Fibroblast of skin of abdomen (primary cell): ENCODE results near the gene GPR55.

Experiments used
- DNase-seq: peaks from one replicate; pipeline ENCODE4 v3.0.0-alpha.2; 2013

The GPR55 gene

DNA sequence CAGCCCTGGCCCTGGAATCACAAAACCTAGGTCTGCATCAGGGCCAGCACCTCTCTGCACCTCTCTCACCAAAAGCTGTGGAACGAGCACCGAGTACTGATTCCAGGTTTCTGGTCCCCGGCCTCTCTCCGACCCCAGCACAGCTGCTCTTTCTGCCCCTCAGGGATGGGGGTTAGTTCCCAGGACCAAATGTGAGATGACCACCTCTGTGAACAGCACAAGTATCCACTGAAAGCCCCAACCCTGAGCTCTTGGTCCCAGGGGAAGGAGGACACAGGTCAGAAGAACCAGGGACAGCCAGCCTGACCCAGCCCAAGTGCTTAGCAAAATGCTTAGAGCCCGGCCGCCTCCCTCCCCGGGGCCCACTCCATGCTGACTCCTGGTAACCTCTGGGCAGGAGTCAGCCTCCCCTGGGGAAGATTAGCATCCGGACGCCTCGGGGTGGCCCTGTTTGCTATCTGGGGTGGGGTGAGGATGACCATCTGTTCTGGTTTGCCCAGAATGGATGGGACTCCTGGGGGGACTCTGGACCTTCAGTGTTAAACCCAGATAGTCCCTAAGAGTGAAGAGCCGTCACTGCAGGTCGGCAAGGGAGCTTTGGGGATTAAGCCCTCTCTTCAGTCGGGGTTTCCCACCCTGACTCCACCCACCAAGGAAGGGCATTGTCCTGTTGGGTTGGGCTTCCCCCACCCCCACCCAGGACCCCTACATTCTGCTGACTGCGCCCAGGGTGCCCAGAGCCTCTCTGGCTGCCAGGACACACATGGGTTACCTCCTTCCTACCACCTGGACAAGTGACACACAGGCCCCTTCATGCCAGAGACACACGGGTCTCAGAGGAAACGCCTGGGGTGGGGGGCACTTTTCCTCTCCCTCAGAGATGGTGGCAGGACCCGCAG lies 9.4 kb upstream of the GPR55 start:
- DNase-seq: no peak

DNA sequence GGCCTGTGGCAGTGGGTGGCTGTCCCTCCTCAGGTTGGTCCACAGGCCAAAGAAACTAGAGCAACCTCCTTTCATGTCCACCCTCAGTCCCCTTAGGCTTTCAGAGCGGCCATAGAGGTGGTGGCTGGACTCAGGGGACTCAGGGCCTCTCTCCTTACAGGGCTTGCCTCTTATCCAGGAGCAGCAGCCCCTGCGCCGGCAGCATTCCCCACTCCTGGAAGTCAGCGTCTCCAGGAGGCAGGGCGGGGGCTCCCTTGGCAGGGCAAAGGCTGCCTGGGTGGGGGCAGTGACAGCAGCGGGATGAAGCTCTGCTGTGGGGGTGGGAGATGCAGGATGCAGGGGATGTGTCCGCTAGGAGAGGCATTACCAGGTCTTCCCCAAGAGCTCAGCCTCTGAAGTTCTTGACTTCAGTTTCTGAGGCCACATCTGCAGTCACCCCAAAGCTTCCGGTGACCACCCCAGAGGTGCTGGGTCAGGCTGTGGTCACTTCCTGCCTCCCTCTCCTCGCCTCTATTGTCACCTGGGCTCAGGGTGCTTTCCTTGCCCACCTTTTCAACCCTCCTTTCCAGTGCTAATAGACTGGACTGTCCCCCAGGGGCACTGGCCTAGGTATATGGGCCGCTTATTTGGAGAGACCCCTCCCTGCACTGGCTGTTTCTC lies 8.6 kb upstream of the GPR55 start:
- no peak for DNase-seq

DNA sequence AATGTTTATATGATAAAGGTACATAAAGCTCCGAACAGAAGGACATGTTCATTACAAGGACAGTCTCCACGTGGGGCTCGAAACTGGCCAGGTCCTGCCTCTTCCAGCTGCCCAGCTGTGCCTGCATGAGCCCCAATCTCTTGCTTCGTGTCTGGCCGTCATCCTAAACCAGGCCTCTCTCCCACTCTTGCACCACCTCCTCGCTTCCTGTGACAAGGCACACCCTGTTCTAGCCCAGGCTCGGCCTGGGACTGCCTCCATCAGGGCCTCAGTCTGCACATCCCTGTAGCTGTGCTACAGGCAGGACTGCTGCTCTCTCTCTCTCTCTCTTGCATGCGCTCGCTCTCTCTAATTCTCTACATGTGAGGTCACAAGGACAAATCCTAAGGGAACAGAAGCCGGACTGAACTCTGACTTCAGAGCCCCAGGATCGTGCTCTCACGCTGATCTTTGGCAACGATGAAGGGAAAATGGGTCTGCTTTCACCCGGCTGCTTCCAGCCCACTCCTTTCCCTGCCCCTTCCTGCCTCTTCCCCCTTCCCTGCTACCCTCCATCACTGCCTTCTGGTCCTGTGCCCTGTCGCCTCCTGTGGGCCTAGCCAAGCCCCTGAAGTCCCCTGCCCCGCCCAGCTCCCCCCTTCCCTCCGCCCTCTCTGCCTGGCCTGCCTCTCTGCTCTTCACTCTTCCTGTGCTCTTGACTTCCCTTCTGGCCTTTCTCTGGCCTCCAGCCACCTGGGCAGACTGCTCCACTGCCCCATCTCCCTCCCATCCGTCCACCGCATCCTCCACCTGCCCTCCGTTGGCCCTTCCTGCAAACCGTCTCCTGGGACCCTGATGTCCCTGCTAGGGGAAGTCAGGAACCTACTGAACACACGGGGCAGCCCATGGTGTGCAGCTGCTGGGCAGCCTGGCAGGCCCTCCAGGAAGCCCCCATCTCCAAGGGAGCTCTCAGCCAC lies 7.8 kb upstream of the GPR55 start:
- peak; percentile 19 for DNase-seq

GRCh38 chr2:230931556-230932231 lies 6.7 kb upstream of the GPR55 start:
- DNase-seq: no peak

DNA sequence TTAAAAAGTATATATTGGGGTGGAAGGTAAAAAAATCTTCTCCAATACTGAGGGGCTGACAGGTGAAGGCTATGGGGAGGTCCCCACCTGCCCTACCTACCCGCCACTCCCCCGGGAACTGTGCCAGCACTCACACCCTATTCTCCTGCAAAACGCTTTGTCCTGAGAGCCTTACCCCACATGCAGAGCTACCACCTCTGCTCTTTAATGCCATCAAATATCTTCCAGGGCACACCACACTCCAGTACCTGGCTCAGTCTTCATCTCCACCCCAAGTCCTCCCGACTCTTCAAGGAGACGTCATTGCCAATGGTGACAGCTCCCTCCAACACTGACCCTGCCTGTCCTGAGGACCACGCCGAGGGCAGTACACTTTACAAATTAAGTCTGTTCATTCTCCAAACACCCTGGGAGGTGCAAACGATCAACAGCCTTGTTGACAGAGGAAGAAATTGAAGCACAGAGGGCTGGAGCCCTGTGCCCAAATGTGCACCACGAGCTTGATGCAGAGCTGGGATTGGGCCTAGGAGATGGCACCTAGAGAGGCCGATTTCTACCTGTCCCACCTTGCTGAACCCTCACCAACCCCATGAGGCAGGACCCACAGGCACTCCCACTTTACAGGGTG lies 6.0 kb upstream of the GPR55 start:
- DNase-seq: no peak

GRCh38 chr2:230930149-230930780 lies 5.2 kb upstream of the GPR55 start:
- DNase-seq: no peak

GRCh38 chr2:230929381-230930148 lies 4.5 kb upstream of the GPR55 start:
- DNase-seq: no peak

DNA sequence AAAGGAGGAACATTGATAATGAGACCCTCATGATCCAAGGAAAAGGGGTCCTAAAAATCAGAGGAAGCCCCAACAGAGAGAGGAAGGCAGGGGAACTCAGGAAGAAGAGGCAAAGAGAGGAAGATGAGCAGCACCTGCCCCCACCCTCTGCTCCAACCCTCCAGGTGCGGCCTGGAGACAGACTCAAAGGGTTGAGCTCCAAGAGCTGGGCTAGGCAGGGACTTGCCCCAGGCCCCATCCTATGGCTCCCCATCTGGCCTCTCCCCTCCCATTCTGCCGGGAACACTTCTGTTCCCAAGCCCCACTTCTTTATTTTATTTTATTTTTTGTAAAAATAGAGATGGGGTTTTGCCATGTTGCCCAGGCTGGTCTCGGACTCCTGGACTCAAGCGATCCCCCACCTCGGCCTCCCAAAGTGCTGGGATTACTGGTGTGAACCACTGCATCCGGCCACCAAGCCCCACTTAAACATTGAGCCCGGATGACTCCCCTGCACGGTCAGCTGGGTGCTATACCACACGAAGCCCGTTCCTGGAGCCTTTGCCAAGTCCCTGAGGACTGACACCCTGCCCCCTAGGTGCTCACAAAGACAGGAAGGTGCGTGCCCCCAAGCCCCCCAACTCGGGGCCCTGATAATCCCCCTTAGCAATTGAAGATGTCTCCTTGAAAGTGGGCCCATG lies 3.8 kb upstream of the GPR55 start:
- DNase-seq: no peak

DNA sequence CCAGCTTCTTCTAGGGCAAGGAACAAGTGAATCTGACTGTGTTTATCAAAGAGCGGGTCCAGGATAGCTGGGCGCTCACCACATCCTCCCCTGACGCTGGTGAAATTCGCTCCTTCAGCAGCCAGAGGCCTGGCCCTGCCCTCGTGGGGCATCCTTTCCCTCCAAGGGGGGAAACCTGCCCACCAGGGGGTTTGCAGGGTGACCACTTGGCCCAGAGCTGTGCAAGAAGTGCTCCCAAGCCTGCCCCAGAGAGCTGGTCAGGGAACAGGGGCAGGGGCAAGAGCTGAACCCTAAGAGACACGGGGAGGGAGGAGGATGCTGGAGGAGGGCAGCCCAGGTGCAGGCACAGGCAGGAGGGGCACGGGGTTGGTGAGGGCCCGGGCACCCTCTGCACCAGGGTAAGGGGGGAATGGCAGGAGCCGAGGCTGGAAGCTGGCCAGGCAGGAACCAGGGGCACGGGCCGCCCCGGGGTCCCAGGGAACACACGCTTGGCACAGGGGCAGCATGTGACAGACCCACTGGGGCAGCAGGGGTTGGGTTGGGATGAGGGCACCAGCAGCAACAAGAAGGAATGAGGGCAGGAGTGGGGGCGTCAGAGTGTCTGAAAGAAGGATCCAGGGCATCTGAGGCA lies 2.8 kb upstream of the GPR55 start:
- DNase-seq: no peak

DNA sequence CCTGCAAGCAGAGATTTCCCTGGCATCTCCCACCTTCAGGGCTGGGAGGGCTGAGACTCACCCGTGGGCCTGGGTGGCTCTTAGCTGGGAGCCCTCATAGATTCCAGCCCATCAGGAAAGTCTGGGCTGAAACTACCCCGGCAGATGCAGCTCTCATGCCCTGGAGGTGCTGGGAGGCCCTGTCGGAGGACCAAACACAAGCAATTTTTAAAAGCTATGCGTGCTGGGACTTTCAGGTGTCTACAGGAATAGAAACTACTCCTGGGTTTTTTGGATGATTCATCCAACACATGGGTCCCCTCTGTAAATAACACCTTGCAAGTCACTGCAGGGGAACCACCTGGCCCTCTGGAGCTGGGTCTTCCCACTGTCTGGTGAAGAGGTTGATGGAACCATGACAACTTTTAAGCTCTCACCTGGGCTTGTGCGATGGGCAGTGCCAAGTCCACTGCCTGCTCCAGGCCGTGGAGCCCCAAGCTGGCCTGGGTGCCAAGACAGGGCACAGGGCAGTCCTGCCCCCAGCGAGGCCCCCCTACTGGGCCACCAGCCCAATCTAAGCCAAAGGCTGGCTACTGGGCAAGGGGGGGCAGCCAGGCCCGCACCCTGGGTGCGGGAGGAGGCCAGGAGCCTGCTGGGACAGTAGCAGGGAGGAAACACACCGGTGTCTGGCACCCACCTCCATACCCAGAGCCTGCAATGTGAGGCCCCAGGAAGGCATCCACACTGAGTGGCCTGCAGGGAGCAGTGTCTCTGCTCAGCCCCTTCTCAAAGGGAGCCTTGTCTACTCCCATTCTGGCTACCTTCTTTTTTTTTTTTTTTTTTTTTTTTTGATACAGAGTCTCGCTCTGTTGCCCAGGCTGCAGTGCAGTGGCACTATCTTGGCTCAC lies 1.1 kb upstream of the GPR55 start:
- no peak for DNase-seq

GRCh38 chr2:230925443-230925878 lies 419 bp upstream of the GPR55 start:
- DNase-seq: no peak

GRCh38 chr2:230924092-230924469 lies 961 bp downstream of the GPR55 start:
- DNase-seq: no peak

DNA sequence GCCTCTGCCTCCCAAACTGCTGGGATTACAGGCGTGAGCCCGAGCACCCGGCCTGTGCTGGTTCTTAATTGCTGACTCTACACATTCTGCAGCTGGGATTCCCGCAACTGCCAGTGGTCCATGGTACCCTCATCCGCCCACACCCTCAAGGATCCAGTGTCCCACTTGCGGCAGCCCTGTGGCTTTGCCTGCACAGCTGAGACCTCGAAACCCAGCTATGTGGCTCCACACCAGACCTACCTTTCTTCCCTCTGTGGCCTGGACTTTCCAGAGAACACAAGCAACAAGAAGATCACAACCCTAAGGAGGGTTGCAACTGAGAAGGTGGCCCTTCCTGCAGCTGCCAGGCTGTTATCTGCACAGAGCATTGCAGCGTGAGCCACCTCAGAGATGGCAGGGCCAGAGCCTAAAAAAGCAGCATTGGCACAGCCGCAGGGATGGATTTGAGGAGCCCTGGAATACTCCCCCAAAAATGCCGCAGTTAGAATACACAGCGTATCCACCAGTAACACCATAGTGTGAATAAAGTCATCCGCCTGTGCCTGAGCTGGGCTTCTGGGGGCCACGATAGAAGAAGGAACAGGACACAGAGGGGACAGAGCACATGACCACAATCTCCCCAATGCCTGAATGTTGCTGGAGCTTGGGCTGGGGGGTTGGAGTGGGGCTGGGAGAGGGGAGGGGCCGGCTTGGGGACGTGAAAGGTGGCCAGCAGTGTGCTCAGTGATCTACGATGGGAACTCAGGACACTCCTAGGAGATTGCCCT lies 1.9 kb downstream of the GPR55 start:
- DNase-seq: no peak

DNA sequence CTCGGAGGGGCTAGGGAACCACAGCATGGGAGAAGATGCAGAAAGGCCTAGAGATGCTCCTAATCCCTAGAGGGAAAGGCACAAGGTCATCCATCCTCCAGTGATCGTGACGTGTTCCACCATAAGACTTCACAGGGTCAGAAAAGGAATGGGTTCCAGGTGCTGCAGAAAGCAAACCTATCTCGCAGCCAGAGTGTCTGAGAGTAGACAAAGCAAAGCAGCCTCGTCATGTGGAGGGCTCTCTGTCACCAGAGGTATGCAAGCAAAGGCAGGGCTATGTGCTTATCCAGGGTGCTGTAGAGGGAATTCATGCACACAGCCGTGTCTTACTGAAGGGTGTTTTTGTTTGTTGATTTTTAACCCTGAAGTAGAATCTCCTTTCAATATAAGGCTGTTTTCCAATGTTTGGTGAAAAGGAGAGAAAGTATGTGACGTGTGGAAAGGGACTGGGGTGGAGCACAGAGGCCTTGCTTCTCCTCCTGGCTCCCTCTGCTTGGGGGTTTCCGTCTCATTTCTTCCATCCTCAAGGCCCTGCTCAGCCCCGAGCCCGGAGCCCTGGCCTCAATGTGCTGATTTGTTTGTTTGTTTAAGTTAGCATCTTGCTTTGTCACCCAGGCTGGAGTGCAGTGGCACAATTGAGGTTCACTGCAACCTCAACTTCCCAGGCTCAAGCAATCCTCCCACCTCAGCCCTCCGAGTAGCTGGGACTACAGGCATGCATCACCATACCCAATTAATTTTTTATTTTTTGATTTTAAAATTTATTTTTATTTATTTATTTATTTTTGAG lies 3.0 kb downstream of the GPR55 start:
- no peak for DNase-seq

DNA sequence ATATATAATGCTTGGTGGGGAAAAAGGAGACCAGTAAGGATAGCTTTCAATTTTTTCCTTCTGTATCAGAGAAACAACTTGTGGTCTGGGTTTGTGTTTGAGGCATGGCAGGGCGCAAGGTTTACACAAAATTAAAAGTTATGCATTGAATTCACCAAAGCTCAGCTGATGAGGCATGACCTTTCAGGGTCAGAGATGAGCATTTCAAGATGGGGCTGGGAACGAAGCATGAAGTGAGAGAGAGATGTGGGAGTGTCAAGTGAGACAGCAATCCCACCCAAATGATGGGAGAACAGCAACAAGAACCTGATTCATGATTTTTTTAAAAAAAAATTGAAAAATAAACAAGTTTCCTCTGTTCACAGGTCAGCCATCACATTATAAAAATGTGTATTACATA lies 4.9 kb downstream of the GPR55 start:
- no peak for DNase-seq

DNA sequence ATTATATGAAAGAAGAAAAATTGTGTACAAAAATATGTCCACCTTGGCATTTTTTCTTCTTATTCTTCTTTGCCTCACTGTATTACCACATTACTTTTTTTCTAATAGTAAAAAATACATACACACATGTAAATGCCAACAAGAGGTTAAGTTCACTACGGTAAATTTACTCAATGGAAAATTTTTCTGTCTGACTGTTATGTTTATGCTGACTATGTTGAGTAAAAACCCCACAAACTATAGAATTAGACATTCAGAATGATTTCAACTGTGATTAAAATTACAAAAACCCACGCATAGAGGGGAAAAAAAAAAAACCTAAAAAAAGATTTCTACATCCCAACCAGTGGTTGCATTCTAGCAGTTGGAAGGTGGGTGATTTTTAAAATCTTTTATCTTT lies 5.4 kb downstream of the GPR55 start:
- DNase-seq: no peak

- no peak for DNase-seq
These were observed 5.8 kb downstream of the GPR55 start for GRCh38 chr2:230919240-230919639.
